HG03457 (cell line): ENCODE results near the gene ZNF451.

Source experiments
- ATAC-seq: cut with Tn5 transposase; IDR thresholded peaks from one replicate; pipeline ENCODE4 v1.9.1; 2021; ENCODE audit warnings: moderate number of reproducible peaks; ENCODE audit not compliant: unreplicated experiment

The ZNF451 gene

DNA sequence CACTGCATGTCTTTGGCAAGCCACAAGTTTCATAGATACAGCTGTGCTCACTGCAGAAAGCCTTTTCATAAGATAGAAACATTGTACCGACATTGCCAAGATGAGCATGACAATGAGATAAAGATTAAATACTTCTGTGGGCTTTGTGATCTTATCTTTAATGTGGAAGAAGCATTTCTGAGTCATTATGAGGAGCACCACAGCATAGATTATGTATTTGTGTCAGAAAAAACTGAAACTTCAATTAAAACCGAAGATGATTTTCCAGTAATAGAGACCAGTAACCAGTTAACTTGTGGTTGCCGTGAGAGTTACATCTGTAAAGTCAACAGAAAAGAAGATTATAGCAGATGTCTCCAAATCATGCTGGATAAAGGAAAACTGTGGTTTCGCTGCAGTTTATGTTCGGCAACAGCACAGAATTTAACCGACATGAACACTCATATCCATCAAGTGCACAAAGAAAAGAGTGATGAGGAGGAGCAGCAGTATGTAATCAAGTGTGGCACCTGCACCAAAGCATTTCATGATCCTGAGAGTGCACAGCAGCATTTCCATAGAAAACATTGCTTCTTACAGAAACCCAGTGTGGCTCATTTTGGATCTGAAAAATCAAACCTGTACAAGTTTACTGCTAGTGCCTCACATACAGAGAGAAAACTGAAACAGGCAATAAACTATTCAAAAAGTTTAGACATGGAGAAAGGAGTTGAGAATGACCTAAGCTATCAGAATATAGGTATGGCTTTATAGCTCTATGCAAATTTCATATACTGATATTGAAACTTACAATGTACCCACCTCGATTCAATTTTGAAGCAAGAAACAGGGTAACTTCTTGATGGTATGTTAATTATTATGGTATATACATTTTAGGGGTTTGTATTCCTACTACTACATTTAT lies 58.2 kb downstream of the ZNF451 start:
- ATAC-seq: no peak

DNA sequence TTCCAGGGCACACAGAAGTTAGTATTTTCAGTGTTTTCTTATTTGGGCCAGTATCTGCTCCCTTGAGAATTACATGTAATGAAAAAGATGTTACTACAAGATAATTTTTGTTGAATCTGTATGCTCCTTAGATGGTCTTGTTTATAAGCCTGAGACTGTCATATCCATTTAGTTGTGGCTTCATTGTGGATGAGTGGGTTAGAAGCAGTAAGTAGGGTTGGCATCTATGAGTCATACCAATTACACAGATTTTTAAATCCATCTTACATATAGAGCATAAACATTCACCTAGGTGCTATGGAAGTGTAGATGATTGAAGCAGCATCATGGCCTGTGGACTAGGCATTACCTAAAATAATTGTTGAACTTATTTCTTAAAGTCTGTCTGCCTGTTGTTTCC lies 68.7 kb downstream of the ZNF451 start:
- no peak for ATAC-seq

DNA sequence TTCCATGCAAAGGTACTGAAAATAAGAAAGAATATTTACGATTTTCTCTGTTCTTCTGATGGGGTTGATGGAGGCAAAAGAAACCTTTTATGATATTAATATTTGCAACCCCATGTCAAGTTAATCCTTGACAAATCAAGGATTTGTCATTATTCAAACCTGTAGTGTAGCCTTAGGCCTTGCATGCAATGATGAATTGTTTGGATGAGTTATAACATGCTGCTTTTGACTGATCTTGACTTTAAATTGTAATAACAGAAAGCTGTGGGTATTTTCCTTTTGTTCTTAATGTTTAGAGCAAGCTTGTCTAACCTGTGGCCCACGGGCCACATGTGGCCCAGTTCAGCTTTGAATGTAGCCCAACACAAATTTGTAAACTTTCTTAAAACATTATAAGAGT lies 69.1 kb downstream of the ZNF451 start:
- ATAC-seq: no peak

DNA sequence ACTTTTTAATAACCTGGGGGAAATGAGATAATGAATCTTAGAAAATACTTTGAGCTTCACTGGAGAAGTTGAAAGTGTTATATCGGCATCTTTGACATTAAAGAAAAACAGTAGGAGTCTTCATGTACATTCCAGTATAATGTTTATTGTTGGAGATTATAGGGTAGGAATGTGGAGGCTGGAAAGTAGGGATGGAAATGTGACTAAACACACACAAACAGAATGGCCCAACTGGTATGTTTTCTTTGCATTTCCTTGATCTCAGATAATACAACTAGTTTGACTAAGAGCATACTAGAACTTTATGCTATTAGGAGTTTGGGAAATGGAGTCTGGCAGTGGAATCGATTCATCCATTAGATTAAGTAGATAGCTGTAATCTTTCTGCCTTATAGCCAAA lies 72.0 kb downstream of the ZNF451 start:
- no peak for ATAC-seq

DNA sequence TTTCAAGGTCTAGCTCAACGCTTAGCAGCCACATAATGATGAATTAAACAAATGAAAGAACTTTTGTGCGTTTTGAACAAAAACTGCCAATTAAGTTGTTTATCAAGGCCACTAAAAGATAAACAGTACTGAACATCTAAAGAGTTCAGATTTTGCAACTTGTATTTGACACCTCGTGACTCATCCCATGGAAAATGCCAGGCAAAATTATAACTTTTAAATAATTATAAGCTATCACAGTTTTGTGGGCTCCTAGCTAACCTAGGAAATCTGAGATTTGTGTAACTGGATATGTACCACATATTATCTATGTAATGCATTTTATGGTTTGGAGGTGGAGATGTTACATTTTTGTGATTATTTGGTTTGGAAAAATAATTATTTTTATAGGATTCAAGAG lies 72.5 kb downstream of the ZNF451 start:
- no peak for ATAC-seq

DNA sequence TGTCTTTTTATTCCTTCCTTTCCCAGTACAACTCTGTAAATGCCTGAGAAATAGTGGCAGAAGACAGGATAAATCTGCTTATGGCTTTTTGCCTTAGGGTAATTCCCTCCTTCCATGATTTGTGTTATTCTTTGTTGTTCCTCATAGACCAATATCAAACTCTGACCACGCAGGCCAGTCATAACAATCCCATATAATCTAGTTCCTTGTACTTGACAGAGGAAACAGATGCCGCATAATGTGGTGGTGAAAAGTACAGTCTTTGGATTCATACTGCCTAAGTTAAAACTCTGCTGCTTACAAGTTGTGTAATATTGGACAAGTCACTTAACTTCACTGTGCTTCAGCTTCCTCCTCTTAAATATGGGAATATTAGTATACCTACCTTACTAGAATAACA lies 74.0 kb downstream of the ZNF451 start:
- ATAC-seq: no peak

DNA sequence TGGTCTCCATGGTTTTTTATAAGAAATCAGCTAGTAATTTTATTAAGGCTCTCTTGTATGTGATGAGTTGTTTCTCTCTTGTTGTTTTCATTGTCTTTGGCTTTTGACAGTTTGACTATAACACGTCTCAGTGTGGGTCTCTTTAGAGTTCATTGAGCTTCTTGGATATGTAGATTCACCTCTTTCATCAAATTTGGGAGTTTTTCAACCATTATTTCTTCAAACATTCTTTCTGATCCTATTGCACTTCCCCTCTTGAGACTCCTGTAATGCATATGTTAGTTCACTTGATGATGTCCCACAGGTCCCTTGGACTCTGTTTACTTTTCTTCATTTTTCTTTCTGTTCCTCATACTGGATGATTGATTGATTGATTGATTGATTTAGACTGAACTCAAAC lies 75.1 kb downstream of the ZNF451 start:
- no peak for ATAC-seq

DNA sequence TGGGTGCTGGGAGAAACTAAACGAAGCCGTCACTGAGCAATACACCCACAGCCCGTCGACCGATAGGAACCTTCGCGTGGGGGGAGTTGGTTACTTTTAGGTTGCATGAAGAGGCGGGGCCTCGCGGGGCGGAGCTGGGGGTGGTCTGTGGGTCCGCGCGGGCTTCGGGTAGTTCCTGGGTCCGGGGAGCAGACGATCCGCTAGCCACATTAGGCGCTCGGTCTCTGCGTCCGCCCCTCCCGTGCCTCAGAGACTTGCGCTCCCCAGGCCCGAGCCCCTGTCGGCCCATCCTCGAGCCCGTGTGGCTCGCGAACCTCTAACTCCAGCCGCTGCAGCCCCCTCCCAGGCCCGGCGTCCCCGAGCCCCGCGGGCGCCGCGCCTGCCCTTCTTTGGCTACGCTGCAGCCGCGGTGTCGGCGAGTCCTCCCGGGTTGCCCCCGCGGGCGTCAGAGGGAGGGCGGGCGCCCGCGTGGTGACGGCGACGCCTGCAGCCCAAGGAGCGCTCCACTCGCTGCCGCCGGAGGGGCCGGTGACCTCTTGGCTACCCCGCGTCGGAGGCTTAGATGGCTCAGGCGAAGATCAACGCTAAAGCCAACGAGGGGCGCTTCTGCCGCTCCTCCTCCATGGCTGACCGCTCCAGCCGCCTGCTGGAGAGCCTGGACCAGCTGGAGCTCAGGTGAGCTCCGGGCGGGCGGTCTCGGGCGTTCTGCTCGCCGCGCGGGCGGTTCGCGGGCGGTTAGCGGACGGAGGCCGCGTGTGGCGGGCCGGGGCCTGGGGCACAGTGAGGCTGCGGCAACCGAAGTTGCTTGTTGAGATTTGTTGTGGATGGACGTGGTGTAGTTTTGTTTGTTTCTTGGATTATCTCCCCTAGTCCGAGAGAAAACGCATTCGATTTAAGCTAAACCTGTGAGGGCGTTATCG lies 82.4 kb downstream of the ZNF451 start, which contains the start of gene BAG2:
TSS of gene BAG2 (plus strand) at position 191 of the 920 bp plus-strand sequence. CDS start at position 563, 372 bp downstream.
- peak; percentile 84 for ATAC-seq

DNA sequence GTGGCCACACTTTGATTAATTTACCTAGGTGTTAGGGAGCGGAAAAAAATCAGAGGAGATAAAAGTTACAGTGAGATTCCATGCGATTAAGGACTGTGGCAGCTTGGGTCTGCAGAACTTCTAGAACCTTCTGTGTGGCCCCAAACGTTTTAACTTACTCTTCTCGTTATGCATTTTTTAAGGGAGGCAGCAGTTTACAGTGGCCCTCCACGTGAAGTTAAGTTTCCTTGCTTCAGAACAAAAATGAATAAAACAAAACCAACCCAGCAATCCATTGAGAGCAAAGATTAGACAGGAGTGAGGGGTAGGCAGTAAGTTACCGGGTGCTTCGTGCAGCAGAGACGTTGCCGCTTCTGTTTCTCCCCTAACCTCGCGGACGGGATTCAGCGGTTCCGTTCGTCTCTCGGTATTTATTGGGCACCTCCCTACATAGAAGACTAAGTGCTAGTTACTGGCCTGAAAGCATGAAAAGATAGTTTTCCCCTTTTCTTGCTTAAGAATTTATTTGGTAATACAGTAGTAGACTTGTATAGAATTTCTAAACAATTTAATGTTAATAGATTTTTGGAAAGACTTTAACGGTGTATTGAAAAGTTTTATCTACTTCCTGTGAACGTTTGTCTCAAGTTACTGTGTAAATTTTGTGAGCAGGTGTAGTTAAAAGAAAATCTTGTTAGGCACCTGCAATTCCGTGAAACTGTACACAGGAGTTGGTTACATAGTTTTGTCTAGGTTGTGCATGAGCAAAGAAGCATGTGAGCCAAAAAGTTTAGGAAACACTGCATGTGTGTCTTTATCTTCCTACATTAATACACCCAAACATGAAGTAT lies 83.3 kb downstream of the ZNF451 start:
- ATAC-seq: no peak

DNA sequence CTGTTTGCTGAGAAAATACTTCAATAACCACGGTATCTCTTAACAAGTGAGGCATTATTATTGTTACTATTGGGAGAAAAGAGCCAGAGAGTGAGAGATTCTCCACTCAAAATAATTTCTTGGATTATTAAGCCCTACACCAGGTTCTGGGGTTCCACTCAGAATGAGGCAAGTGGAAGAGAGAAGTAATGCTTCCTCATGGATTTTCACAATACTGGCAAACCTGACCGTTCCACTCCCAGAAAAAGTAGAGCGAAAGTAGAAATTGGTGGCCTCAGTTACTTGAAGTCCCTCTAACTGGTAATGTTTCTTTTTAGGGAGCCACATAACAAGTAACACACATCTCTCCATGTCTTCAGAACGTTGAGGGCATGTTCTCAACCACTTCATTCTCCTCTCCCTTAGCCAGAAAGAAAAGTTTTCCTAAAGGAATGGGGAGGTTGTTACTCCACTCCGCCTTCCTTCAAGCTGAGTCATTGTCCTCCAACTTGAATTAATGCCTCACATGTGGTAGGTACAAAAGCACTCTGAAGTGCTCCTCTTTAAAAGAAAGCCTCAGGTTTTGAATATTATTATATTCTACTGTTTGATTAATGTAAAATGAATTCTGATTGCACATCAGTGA lies 84.0 kb downstream of the ZNF451 start:
- no peak for ATAC-seq

DNA sequence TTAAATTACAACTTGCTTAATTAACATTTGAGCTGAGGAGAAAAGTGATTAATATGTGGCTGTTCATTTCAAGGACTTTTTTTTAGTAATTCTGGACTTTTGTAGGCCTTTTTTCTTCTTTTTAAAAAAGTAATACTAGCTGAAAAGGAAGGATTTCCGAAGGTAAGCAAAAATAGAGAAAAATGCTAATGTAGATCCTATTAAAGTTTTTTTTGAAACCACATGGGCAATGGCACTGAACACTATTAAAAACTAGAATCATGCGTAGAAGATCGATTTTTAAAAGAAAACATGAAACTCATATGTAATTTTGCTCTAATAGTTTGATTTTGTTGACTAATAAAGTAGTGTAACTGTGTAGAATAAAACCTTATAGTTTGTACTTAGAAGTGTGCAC lies 84.5 kb downstream of the ZNF451 start:
- no peak for ATAC-seq

DNA sequence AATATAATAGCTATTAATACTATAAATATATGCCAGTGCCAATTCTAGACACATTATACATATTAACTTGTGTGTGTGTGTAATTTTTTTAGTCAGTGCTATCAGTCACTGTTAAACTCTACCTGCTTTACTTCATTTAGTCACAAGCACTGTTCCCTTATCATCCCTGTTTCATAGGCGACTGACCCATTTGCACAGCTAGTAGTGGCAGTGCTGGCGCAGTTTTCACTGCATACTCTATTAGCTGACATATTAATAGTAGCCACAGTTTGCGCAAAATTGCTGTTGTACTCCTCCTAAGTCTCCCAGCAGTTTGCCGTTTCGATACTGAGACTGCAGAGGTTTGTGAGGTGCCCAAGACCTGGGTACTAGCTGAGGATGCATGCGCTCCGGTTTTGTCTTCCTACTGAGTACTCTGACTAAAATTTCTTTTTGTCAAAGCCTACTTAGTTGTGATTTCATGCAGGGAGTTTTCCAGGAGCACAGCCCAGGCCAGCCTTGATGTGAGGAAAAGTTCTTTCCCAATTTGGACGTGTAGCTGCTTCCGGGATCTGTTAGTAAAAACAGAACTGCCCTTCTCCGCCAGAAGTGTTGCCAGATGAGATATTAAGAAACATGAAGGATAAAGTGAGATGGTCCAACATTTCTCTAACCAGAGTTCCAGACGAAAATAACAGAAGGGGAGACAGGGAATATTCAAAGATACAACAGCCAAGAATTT lies 87.7 kb downstream of the ZNF451 start:
- no peak for ATAC-seq

DNA sequence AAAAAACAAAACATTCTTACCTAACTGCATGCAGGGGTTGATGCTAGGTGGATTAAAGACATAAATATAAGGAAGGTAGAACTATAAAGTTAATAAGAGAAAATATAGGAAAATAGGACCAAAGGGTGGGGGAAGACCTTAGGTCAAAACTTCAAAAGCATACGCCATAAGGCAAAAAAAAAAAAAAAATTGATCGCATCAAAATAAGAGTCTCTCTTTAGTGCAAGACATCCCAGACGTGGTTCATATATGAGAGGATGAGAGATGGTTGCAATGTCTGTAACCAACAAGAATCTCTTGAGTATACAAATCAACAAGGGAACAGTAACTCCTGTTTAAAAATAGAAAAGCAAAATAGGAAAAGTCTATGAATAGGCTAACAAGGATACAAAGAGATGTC lies 90.6 kb downstream of the ZNF451 start:
- no peak for ATAC-seq

DNA sequence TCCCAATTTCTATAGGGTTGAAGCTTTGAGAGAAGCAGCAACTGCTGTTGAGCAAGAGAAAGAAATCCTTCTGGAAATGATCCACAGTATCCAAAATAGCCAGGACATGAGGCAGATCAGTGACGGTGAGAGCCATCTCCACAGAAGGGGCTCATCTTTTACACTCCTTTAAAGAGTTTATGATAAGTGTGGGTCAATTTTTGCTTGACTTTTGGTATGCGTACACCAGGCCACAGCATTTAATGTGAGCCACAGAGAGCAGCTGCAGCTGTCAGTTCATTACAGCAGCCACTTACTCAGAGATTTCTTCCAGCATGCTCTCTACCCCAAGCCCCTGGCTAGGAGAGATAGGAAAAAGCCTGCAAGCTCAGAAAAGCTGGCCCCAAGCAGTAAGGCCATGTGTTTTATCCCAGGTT lies 92.0 kb downstream of the ZNF451 start:
- no peak for ATAC-seq

DNA sequence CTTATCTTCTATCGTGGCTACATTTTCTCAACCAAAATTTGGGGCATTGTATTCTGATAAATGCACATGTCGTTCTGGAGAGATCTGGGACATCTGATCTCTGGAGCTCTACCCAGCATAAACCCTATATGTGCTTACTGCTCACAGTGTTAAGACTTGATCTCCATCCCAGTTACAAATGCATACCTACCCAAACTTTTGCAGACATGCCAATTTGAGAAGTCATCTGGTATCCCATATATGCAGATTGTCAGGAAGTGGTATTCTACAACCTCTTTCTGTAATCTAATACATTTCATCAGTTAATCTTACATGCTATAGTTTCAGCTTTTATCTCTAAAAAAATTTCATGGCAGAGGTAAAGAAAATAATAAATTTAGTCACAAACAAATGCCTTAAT lies 93.3 kb downstream of the ZNF451 start:
- ATAC-seq: no peak

DNA sequence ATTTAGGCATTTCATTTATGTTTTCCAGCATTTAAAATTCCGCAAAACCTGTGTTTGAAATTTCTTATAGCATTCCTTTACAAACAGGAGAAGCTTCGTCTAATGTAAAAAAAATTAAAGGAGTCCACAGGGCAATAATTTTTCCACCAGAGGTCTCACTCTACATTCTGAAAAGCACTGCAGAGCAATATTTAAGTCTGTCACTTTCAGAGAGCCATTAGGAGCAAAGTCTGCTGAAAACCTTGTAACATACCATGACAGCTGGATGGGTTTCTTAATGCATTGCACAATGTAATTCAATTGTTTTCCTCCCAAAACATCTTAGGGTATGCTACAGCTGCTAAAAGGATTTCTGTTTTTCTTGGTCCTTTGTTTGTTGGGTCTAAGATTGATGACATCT lies 100.2 kb downstream of the ZNF451 start:
- no peak for ATAC-seq

DNA sequence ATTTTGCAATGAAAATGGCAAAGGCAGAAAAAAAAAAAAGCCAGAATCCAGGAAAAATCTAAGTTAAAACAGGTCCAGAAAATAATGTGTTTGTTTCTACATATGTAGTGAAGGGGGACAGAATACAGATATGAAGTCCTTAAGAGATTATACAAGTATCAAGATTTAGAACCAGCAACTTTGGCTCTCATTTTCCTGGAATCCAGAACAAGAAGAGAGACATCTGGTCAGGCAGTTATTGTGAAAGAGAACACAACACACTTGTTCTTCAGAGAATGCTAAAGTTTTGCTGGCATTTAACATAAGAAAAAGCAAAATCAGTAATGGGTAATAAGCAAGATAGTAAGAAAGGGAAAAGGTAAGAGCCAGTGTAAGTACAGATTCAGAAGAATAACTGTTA lies 103.2 kb downstream of the ZNF451 start:
- ATAC-seq: no peak

DNA sequence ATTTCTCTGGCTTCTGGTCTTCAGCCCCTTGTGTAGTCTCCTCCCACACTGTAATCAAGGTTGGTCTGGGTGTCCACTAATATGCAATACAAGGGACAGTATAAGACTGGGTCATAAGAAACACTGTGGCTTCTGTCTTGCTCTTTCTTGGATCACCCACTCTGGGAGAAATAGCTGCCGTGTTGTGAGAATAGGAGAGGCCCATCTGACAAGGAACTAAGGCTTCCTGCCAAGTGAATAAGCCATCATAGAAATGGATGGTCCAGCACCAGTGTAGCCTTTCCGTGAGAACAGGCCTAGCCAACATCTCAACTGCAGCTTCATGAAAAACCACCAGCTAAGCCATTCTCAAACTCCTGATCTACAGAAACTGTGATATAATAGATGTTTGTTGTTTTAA lies 105.5 kb downstream of the ZNF451 start:
- ATAC-seq: no peak

DNA sequence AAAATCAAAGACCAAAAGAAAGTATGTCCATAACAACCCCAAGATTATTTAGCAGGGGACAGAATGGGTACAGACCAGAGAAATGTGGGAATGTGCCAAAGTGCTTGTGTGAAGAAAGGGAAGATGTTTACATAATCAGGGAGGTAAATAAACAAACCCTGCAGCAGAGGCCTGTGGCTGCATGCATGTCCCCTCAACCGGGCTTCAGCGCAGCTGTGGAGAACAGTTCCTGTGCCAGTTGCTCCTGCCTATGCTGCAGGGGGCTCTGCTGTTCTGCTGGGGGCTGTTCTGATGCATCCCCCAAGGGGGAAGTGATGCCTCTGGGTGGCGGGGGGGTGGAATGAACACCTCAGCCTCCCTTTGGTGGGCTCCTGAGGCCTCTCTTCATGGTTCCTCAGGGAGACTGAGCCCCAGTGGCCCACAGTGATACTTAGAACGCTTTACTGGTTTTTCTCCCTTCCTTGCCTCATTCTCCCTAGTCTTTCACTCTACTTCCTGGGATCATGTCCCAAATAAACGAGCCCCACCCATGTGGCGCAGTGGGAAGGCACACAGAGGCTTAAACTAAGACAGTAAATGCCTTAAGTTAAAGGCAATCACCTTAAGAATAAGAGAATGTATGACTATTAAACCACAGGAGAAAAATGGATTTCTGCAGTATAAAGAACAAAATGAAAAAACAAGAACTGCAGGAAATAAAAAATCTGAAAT lies 109.1 kb downstream of the ZNF451 start:
- no peak for ATAC-seq
